HCT116 (cell line): ENCODE measurements around the gene ARIH2. TPM values are rescaled to one million over a fixed set of nuclear protein-coding genes. Genes with fewer than 3 reads are reported as not detected.

Experiments
- ATAC-seq: fragments of 200-7000 bp; cut with Tn5 transposase; 2 replicates; pipeline ENCODE4 v1.9.1; 2020; ENCODE audit warnings: mild to moderate bottlenecking, moderate library complexity
- BruUV-seq: library from RNA; stranded (reverse); fragments of 400-500 nt; replicated peaks from 2 replicates; lab custom pipeline; 2021; lab: Mats Ljungman, UMichigan
- CTCF ChIA-PET: fragments of 300-600 bp; sonication (Branson Sonifier 250); formaldehyde crosslinking; loops from one replicate; lab custom pipeline; 2021; ENCODE audit warnings: antibody characterized with exemption; lab: Charles Lee
- POLR2A ChIA-PET: fragments of 300-600, 350-600 bp; sonication (Branson Sonifier 250); formaldehyde crosslinking; loops from one replicate; lab custom pipeline; 2021; ENCODE audit warnings: antibody characterized with exemption; lab: Charles Lee
- RAD21 ChIA-PET, 2 experiments: fragments of 300-600 bp; sonication (Branson Sonifier 250); formaldehyde crosslinking; loops; one replicate each; lab custom pipeline; 2023; ENCODE audit warnings: low total read pairs in 2 of 2; ENCODE audit not compliant: uncharacterized antibody in 2 of 2, unreplicated experiment in 2 of 2, low non-redundant PET in 1 of 2; lab: Charles Lee
- DNase-seq: peaks from one replicate; pipeline ENCODE4 v3.0.0-alpha.2; 2010; ENCODE audit warnings: low read depth, low spot score
- H2AFZ ChIP-seq: fragments of 200-600 bp; shearing (Covaris generic), sonication (generic); 2 replicates; pipeline ENCODE4 v1.6.1; 2017; ENCODE audit warnings: low read depth, mixed run types, mixed read lengths, antibody characterized with exemption, low read length; ENCODE audit not compliant: poor library complexity, severe bottlenecking
- H3K27ac ChIP-seq: 2 replicates; pipeline ENCODE4 v1.5.1; 2012; ENCODE audit warnings: low read depth, low read length
- H3K27me3 ChIP-seq: fragments of 200-600 bp; sonication (generic); 2 replicates; pipeline ENCODE4 v1.6.1; 2016; ENCODE audit warnings: mixed run types, low read length, mixed read lengths; ENCODE audit not compliant: insufficient read depth
- H3K36me3 ChIP-seq, 2 experiments: fragments of 200-500 bp in 1 of 2; fragments of 200-600 bp in 1 of 2; sonication (Bioruptor generic) in 1 of 2; sonication (generic) in 1 of 2; 2 replicates each; pipeline versions ENCODE4 v1.5.1 to v1.6.1; 2014 to 2016; ENCODE audit warnings: low read length in 2 of 2, inconsistent platforms in 1 of 2, mixed read lengths in 1 of 2, mixed run types in 1 of 2; ENCODE audit not compliant: insufficient read depth in 2 of 2, control insufficient read depth in 1 of 2
- H3K4me1 ChIP-seq, 2 experiments: fragments of 200-600 bp in 1 of 2; sonication (generic) in 1 of 2; 2 replicates each; pipeline versions ENCODE4 v1.5.1 to v1.6.1; 2012 to 2017; ENCODE audit warnings: low read length in 2 of 2, inconsistent platforms in 1 of 2, mild to moderate bottlenecking in 1 of 2, mixed read lengths in 1 of 2, mixed run types in 1 of 2, moderate library complexity in 1 of 2; ENCODE audit not compliant: insufficient read depth in 2 of 2, control insufficient read depth in 1 of 2
- H3K4me2 ChIP-seq: fragments of 200-600 bp; sonication (generic); 2 replicates; pipeline ENCODE4 v1.6.1; 2017; ENCODE audit warnings: mixed run types, low read length, mixed read lengths
- H3K4me3 ChIP-seq, 2 experiments: fragments of 200-600 bp in 1 of 2; sonication (generic) in 1 of 2; replicated peaks in 1 of 2; 2 replicates each; pipeline ENCODE4 v1.5.1; 2011 to 2016; ENCODE audit warnings: low read length in 2 of 2, control low read depth in 1 of 2, low read depth in 1 of 2, mild to moderate bottlenecking in 1 of 2, mixed read lengths in 1 of 2, mixed run types in 1 of 2
- H3K79me2 ChIP-seq: fragments of 200-600 bp; sonication (generic); 2 replicates; pipeline ENCODE4 v1.6.1; 2017; ENCODE audit warnings: mild to moderate bottlenecking, mixed run types, low read length, moderate library complexity, mixed read lengths; ENCODE audit not compliant: insufficient read depth
- H3K9ac ChIP-seq: fragments of 200-600 bp; sonication (generic); 2 replicates; pipeline ENCODE4 v1.6.1; 2016; ENCODE audit warnings: low read length, mixed read lengths
- H3K9me2 ChIP-seq: fragments of 200-600 bp; sonication (generic), shearing (Covaris generic); 2 replicates; pipeline ENCODE4 v1.6.1; 2017; ENCODE audit warnings: mixed run types, mild to moderate bottlenecking, moderate library complexity; ENCODE audit not compliant: insufficient read depth
- H3K9me3 ChIP-seq, 2 experiments: fragments of 200-500 bp in 1 of 2; fragments of 200-600 bp in 1 of 2; sonication (Bioruptor generic) in 1 of 2; sonication (generic) in 1 of 2; 2 replicates each; pipeline ENCODE4 v1.6.1; 2014 to 2017; ENCODE audit warnings: low read length in 2 of 2, mixed read lengths in 2 of 2, inconsistent platforms in 1 of 2, low read depth in 1 of 2, mild to moderate bottlenecking in 1 of 2, mixed run types in 1 of 2, moderate library complexity in 1 of 2; ENCODE audit not compliant: control insufficient read depth in 1 of 2, insufficient read depth in 1 of 2
- H4K20me1 ChIP-seq: fragments of 200-600 bp; sonication (generic), shearing (Covaris generic); 2 replicates; pipeline ENCODE4 v1.6.1; 2017; ENCODE audit warnings: mixed run types, mild to moderate bottlenecking, moderate library complexity; ENCODE audit not compliant: insufficient read depth
- ELF1 ChIP-seq: IDR thresholded peaks from 2 replicates; pipeline ENCODE4 v1.6.1; 2012; ENCODE audit warnings: low read depth, borderline replicate concordance
- POLR2AphosphoS5 ChIP-seq: IDR thresholded peaks from 2 replicates; pipeline ENCODE4 v1.6.1; 2011; ENCODE audit warnings: mild to moderate bottlenecking, low read depth, low read length, moderate library complexity
- SP1 ChIP-seq: IDR thresholded peaks from 2 replicates; pipeline ENCODE4 v1.6.1; 2012; ENCODE audit warnings: low read depth
- SRF ChIP-seq: IDR thresholded peaks from 2 replicates; pipeline ENCODE4 v1.6.1; 2012; ENCODE audit warnings: low read depth
- ZBTB33 ChIP-seq: IDR thresholded peaks from 2 replicates; pipeline ENCODE4 v1.6.1; 2011; ENCODE audit warnings: mild to moderate bottlenecking, low read length, moderate library complexity; ENCODE audit not compliant: insufficient replicate concordance; ENCODE audit errors: extremely low read depth
- ZFX ChIP-seq: fragments of 450-650 bp; IDR thresholded peaks from 2 replicates; pipeline ENCODE4 v1.6.1; 2017
- intact Hi-C: fragments of 100-400 bp; cut with micrococcal nuclease; formaldehyde crosslinking; loops from 2 replicates; pipeline ENCODE4 v1.10.0; 2022
- total RNA-seq: library from RNA; stranded (reverse); gene quantifications from one replicate; pipeline ENCODE4 v1.2.1, GENCODE V29; 2021; ENCODE audit not compliant: unreplicated experiment

Gene ARIH2
- total RNA-seq, 1 experiment from 2014 or later = 105 TPM

- TF ChIP-seq ZBTB33 = no peak
- no peak for TF ChIP-seq ZFX
- no peak for TF ChIP-seq POLR2AphosphoS5
- no peak for TF ChIP-seq SP1
These were observed 96.4 kb downstream of the ARIH2 start (continued) for GRCh38 chr3:49015072-49015471.

GRCh38 chr3:49015765-49016164 is 97.1 kb downstream of the ARIH2 start:
- Histone ChIP-seq H3K27me3 (no peaks in the 10 kb centered on the region), H3K4me2 (no peak overlapping the region), H2AFZ (no peak overlapping the region), H3K9ac (no peak overlapping the region; the same call in 1 of the 2 replicates), H3K79me2 (peaks cover 52% of the 10 kb centered on the region), H3K36me3 (peaks cover 19 to 36% of the 10 kb centered on the region in 2 experiments; a peak in 3 of 4 replicates), H3K27ac (no peak overlapping the region), H3K4me3 (no peak overlapping the region), H3K9me3 (no peaks in the 10 kb centered on the region), H3K9me2 (no peaks in the 10 kb centered on the region), H3K4me1 (peaks cover 14 to 41% of the 10 kb centered on the region in 2 experiments), H4K20me1 (no peaks in the 10 kb centered on the region)
- no TSS peak for BruUV-seq
- DNase-seq (no peak), ATAC-seq (no peak)
- intact Hi-C loops = no loop called here
- TF ChIP-seq ELF1 (no peak), SRF (no peak)
- ChIA-PET CTCF (interaction anchor here (1.2 kb wide), 1 partner anchor 27 kb away, joined by 3 read pairs; no protein-coding TSS in a partner anchor), RAD21 (no interaction called here), POLR2A (interaction anchor here (4.1 kb wide), 1 partner anchor 8 kb away, joined by 39 read pairs; the partner anchor contains the start of gene WDR6)
